Right lung (tissue), 5 donors: ENCODE data around the gene CDH26. TPM values are rescaled to one million over a fixed set of nuclear protein-coding genes. Genes with fewer than 3 reads are reported as not detected.
"Not testable (repeated sequence)": the region's sequence is repeated elsewhere in the genome, so short reads cannot be mapped to it uniquely, and the experiment has no call there.

Experiments used
- DNase-seq, 2 donors: peaks; one replicate each; pipeline ENCODE4 v3.0.0-alpha.2; 2013
- polyA plus RNA-seq, 5 donors: library from polyadenylated mRNA; unstranded; fragments of 120-200 nt; gene quantifications; one replicate each; pipeline versions ENCODE4 v1.2.1 to v1.2.3, GENCODE V29; 2013; ENCODE audit warnings: inconsistent platforms in 1 of 5, low replicate concordance in 1 of 5; ENCODE audit not compliant: insufficient read length in 5 of 5, insufficient read depth in 1 of 5

The CDH26 gene
- polyA plus RNA-seq, 5 donors = 1.6 to 2.6 (median 2.2) TPM

GRCh38 chr20:59940129-59940955 lies 17.9 kb upstream of the CDH26 start, which contains the start of the genes FAM217B and PPP1R3D:
FAM217B (plus strand) TSS chr20:59940389; CDS start chr20:59943944, 3,555 bp downstream.
PPP1R3D (minus strand) TSS chr20:59940305; CDS start chr20:59939931, 374 bp downstream.
- DNase-seq = peak; percentile 96 to 97

DNA sequence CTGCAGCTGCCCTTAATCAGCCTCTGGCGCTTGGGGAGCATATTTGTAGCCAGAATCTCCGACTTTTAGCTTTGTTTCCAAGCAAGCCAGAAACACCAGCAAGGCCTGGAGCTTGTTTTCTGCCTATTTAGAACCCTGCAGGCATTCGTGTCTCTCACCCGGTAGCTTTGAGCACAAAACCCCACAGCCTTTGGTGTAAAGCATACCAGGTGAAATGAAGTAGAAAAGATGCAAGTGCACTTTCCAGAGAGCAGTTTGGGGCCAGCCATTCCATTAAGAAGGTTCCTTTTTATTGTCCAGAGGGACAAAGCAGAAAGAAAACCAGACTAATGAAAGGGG lies 17.3 kb upstream of the CDH26 start:
- no peak for DNase-seq

- DNase-seq = no peak
Observed at GRCh38 chr20:59942245-59942644, 16.0 kb upstream of the CDH26 start.

DNA sequence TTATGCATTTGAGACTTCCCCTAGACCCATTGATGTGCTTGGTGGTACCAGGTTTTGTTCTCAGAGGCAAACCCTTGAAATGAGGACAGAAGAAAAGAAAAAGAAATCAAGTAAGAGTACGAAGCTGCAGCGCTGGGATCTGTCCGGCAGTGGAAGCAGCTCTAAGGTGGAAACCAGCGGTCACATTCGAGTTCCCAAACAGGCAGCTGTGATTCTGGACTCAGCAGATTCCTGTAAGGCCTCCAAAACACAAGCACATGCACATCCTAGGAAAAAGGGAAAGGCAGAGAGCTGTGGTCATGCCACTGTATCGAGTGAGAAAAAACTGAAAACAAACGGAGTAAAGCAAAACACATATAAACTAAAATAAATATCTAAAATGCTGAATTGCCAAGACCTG lies 13.5 kb upstream of the CDH26 start:
- no peak for DNase-seq

DNA sequence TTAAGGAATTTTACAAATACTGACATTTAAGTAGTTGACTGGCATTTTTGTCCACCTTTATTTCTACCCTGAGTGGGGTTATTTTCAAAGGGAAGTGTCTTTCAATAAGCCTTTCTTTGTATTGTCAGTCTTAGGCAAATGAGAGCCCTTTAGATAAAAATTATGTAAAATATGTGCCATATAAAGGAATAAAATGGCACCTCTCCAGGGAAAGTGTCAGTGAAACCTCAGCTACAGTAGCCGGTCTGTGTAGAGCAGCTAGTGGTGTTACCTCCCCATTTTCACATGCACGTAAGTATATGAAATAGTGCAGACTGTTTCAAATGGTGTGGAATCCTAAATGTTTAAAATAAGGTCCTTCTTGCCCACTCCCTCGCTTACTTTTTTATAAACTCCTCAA lies 13.0 kb upstream of the CDH26 start:
- DNase-seq = no peak

DNA sequence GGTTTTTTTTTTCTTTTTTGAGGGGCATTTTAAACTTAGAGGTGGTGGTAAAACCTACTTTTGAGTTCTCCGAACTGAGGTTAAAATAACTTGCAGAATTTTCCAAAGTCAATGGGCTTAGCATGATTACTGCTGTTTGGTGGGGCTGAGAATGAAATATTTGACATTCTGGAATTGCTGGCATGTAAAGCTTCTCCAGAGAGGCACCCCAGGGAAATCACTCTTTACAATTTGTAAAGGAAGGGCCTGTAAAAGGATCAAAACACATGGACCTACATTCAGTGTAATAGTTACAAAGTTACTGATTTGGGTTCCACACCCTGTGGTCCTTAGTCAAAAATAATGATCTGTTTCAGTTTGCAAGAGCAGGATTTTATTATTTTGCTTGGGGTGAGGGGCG lies 12.5 kb upstream of the CDH26 start:
- no peak for DNase-seq

DNA sequence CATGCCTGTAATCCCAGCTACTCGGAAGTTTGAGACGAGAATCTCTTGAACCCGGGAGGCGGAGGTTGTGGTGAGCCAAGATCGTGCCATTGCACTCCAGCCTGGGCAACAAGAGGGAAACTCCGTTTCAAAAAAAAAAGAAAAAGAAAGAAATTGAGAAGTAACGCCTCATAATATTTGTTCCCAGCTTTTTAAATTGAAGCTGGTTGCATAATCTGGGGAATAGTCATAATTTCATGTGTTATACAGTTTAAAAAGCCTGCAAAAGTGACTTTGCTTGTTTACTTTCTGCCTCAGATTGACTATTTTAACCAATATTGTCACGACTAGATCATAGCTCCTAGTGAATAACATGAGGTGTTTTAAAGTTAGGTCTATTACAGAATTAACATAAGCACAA lies 10.8 kb upstream of the CDH26 start:
- no peak for DNase-seq

DNA sequence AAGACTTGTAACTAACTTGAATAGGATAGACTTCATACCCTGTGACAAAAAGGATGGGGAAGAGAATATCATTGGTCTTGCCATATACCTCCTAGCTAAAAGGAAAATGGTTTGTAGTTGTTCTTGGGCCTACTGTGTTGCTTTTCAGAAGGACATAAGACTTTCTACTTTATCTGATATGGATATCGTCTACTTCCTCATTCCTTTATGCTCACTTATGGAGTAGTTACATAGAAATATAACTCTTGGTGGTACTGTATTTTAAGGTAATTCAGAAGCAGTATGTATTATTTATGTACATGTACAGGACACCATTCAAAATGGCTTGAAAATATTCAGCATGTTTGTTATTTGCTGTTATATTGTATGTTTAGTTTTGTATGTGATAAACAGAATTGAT lies 10.0 kb upstream of the CDH26 start:
- no peak for DNase-seq

DNA sequence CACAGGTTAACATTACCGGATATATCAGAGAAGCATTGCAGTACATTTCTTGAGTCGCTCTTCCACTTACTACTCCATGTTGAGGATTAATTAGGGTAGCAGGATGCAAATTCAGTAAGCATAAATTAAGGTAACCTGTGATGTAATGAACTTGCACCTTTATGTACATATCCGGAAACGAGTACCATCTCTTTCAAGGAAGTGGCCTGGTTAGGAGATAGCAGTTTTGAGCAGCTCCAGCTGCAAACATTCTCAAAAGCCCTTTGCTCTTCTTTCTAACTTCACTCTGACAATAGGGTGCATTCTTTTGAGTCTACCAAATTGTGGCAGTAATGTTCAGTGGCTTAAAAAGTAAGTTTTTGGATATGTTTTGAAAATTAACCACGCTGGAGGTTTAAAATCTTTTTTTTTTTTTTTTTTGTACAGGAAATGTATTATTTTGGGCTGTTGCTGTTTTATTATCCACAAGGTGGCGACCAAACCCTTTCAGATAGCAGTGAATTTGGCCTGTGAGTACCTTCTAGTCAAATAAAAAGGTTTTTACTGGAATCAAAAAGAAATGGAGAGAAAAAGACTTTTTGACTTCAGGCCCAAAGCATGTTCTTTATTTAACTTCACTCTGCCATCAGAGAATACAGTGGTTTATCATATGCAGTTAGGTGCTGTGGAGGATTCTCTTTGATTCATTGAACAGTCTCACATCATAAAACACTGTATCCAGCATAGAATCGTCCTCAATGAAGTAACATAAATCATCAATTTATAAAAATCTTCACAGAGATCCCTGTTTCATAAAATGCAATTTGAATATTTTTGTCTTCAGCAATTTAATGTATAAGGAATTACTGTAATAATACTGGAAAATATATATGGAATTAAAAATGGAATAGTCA lies 9.1 kb upstream of the CDH26 start:
- DNase-seq = peak in 1 of 2 donors; percentile 54

- DNase-seq = no peak
Observed at GRCh38 chr20:59949911-59950310, 8.3 kb upstream of the CDH26 start.

GRCh38 chr20:59954718-59955117 lies 3.5 kb upstream of the CDH26 start:
- no peak for DNase-seq

DNA sequence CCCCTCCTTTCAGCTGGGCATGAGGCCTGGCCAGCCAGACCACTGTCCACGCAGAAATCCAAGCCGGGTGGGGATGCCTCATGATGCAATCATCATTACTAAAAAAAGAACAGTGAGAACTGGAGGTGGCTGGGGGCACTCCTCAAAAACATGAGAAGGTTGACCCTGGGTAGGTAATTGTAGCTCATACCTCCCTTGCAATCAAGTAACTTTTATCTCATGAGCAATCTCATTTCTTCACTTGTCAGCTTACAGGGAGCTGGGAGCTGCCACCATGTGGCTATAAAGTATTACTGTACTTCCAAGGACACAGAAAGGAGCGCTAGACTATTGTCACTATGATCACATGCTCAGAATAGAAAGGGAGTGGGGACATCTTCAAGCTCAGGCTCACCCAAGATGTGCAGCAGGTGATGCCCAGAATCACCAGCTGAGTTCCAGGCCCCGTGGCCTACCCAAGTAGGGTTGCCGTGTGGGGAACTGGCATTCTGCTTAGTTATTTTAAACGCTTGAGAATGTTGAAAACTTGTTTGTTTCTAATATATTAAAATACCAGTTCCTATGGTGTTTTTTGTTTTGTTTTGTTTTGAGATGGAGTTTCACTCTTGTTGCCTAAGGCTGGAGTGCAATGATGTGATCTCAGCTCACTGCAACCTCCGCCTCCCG lies 3.0 kb upstream of the CDH26 start:
- no peak for DNase-seq

DNA sequence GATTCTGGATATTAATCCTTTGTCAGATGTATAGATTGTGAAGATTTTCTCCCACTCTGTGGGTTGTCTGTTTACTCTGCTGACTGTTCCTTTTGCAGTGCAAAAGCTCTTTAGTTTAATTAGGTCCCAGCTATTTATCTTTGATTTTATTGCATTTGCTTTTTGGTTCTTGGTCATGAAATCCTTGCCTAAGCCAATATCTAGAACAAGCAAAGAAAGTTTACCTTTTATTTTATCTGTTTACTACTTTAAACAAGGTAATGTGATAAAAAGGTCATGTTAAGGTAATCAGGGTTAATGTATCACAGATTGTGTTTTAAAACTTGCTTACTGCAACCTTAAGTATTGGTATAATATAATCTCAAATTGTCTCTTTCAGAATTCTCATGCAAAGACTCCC lies 655 bp upstream of the CDH26 start:
- not testable (repeated sequence) for DNase-seq

- no peak for DNase-seq
Observed at GRCh38 chr20:59958626-59959025, 403 bp downstream of the CDH26 start.

DNA sequence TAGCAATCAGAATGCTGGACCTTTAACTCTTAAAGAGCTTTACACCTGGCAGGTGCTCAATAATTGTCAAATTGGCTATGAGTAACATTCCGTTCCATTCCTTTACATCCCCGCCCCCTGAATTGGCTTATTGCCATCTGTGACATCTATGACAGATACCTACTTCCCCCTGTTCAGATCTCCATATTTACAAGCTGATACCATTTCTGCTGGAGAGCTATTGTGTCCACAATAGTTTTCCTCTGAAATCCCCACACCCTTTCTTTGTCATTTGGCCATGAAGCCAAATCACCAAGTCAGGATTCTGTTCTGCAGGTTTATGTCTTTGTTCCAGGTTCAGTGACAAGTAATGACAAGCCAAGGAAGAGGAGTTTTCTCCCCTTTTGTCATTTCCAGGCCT lies 3.2 kb downstream of the CDH26 start:
- DNase-seq = no peak

DNA sequence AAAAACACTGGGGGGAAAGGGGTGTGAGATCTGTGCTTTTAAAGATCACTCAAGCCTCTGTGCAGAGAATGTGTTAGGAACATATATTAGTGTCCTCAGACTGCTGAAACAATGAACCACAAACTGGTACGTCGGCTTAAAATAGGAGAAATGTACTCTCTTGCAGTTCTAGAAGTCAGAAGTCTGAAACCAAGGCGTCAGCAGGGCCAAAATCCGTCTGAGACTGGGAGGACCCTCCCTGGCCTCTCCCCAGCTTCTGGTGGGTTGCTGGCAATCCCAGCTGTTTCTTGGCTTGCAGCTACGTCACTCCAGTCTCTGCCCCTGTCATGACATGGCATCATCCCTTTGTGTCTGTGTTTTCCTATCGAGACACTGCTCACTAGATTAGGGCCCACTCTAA lies 3.9 kb downstream of the CDH26 start:
- no peak for DNase-seq

DNA sequence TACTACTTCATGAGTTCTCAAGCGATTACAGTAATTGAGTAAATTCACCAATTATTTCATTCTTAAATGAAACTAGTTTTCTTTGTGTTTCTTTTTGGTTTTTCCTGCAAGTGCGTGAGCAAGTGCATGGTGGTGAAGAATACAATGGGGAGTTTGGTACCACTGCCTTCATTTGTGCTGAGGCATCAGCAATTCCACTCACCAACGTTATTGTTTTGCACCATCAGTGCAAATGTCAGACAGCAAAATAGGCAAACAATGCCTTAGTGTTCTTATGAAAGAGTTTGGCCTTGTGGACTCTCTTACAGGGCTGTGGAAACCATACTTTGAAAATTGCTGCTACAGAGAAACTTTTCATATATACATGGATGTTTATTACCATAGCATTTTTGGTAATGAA lies 8.2 kb downstream of the CDH26 start:
- no peak for DNase-seq

- no peak for DNase-seq
Observed at GRCh38 chr20:59971428-59971827, 13.2 kb downstream of the CDH26 start.

DNA sequence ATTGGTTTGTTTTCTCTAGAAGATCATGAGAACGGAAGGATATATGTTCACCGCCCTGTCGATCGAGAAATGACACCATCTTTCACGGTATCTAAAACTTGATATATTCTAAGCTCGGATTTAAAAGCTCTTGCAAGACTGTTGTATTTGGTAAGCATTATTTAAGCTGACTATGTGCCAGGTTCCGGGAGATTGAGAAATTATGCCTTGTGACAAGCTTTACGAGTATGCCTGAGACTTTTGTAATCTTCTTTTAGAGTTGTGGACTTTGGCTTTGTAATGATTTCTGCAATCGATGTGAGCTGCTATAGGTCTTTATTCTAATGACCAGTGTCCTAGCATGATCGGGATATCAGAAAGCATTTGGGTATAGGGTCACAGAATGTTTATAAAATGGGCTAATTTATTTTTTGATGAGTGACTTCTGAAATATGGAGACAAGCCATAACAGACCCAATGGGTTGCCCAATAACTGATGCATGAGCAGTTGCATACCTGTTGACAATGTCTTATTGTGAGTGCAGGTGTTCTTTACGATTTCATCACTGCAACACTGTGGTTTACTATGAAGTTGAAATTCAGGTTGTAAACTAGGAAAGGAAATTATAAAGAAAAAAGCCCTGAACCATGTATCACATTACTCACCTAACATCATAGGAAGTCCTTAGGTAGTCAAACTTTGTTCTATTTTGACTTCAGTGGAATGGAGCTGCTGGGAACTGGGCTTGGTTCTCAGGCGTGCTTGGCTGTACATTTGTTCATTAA lies 14.0 kb downstream of the CDH26 start:
- DNase-seq = no peak

GRCh38 chr20:59976156-59976782 lies 18.0 kb downstream of the CDH26 start:
- no peak for DNase-seq

GRCh38 chr20:59977086-59977485 lies 18.9 kb downstream of the CDH26 start:
- no peak for DNase-seq
